SK-N-DZ (cell line): ENCODE data around the gene HLA-G.
"Not testable (repeated sequence)": the region's sequence is repeated elsewhere in the genome, so short reads cannot be mapped to it uniquely, and the experiment has no call there.

Experiments
- DNase-seq: peaks from one replicate; pipeline ENCODE4 v3.0.0-alpha.2; 2015; ENCODE audit warnings: low spot score
- small RNA-seq, 2 experiments: library from RNA; depleted of rRNA; stranded (forward); fragments of <200 nt; gene quantifications; one replicate each; pipeline ENCODE3, GENCODE V24; 2014

HLA-G gene

GRCh38 chr6:29870104-29870503 is 42.5 kb downstream of the HLA-G start:
- no peak for DNase-seq

- DNase-seq: no peak
Measured at GRCh38 chr6:29872791-29873190, 45.2 kb downstream of the HLA-G start.

GRCh38 chr6:29875257-29875656 is 47.6 kb downstream of the HLA-G start:
- DNase-seq: no peak

GRCh38 chr6:29875734-29876133 is 48.1 kb downstream of the HLA-G start:
- not testable (repeated sequence) for DNase-seq

Small RNA genes lying within 50 kb of the gene (small RNA-seq; reads per million reads assigned to genes)
- gene MICG: 0 reads per million in 2 experiments
